Loucy (cell line): ENCODE data around the gene TOPBP1.

Source experiments
- EZH2phosphoT487 ChIP-seq: fragments of 200-600 bp; IDR thresholded peaks from 2 replicates; pipeline ENCODE4 v1.6.1; 2018; ENCODE audit warnings: antibody characterized with exemption, mild to moderate bottlenecking, moderate library complexity, borderline replicate concordance
- TF ChIP-seq, protein P1 (sequence below): fragments of 200-600 bp; sonication (generic); conservative IDR thresholded peaks from 2 replicates; pipeline ENCODE4 v1.5.1; 2014; ENCODE audit warnings: mild to moderate bottlenecking, antibody characterized with exemption, low read length

- TF ChIP-seq, protein P1, sequence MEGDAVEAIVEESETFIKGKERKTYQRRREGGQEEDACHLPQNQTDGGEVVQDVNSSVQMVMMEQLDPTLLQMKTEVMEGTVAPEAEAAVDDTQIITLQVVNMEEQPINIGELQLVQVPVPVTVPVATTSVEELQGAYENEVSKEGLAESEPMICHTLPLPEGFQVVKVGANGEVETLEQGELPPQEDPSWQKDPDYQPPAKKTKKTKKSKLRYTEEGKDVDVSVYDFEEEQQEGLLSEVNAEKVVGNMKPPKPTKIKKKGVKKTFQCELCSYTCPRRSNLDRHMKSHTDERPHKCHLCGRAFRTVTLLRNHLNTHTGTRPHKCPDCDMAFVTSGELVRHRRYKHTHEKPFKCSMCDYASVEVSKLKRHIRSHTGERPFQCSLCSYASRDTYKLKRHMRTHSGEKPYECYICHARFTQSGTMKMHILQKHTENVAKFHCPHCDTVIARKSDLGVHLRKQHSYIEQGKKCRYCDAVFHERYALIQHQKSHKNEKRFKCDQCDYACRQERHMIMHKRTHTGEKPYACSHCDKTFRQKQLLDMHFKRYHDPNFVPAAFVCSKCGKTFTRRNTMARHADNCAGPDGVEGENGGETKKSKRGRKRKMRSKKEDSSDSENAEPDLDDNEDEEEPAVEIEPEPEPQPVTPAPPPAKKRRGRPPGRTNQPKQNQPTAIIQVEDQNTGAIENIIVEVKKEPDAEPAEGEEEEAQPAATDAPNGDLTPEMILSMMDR = no peak
- no peak for TF ChIP-seq EZH2phosphoT487
These were observed 18.1 kb downstream of the TOPBP1 start for GRCh38 chr3:133643611-133644010.
